Breast epithelium (tissue), 3 donors: ENCODE measurements around the gene MMP25.

ENCODE experiments used
- CTCF ChIP-seq, 3 donors: fragments of 450-650 bp; IDR thresholded peaks; one replicate each; pipeline ENCODE4 v1.5.1; 2016 to 2017; ENCODE audit warnings: antibody characterized with exemption in 3 of 3, mild to moderate bottlenecking in 3 of 3, moderate library complexity in 3 of 3
- POLR2AphosphoS5 ChIP-seq, 3 donors: sonication (generic); formaldehyde crosslinking; IDR thresholded peaks; one replicate each; pipeline ENCODE4 v1.6.1; 2017; ENCODE audit warnings: antibody characterized with exemption in 3 of 3

DNA sequence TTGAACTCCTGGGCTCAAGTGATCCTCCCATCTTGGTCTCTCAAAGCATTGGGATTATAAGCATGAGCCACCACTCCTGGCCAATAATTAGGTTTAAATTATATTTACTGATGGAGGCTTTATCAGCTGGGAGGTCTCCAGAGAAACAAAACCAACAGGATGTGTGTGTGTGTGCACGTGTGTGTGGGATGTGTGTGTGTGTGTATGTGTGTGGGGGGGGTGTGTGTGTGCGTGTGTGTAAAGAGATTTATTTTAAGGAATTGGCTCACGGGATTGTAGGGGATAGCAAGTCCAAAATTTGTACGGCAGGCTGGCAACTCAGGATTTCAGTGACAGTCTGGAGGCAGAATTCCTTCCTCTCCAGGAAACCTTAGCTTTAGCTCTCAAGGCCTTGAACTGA is 4.6 kb downstream of the MMP25 start:
- no peak for TF ChIP-seq CTCF (IDR thresholded peaks at IDR 0.05)
- no peak for TF ChIP-seq POLR2AphosphoS5 (IDR thresholded peaks at IDR 0.05)
